GM12878 (cell line): ENCODE data around the gene ASIC2. TPM values are rescaled to one million over a fixed set of nuclear protein-coding genes. Genes with fewer than 3 reads are reported as not detected.

ENCODE experiments used
- ATAC-seq: fragments of 200-7000 bp; cut with Tn5 transposase; 3 replicates; pipeline ENCODE4 v1.9.1; 2020; ENCODE audit warnings: mild to moderate bottlenecking, moderate library complexity
- BruUV-seq: library from RNA; stranded (reverse); fragments of 400-500 nt; replicated peaks from 2 replicates; lab custom pipeline; 2021; lab: Mats Ljungman, UMichigan
- CTCF ChIA-PET: fragments of 300-600 bp; sonication (Branson Sonifier 250); formaldehyde crosslinking; extraction: SDS; loops from one replicate; lab custom pipeline; 2021; ENCODE audit warnings: inconsistent platforms; lab: Yijun Ruan, JAX
- POLR2A ChIA-PET: fragments of 350-600 bp; formaldehyde crosslinking; extraction: SDS; loops from one replicate; lab custom pipeline; 2021; ENCODE audit warnings: inconsistent platforms; lab: Charles Lee
- RAD21 ChIA-PET: fragments of 300-600 bp; sonication (Branson Sonifier 250); formaldehyde crosslinking; loops from one replicate; lab custom pipeline; 2023; ENCODE audit warnings: antibody characterized with exemption; ENCODE audit not compliant: unreplicated experiment; lab: Charles Lee
- SMC1A ChIA-PET: fragments of 300-600 bp; sonication (Branson Sonifier 250); formaldehyde crosslinking; loops from one replicate; lab custom pipeline; 2023; ENCODE audit not compliant: unreplicated experiment, uncharacterized antibody; lab: Charles Lee
- DNase-seq: peaks from one replicate; pipeline ENCODE4 v3.0.0-alpha.2; 2011; ENCODE audit warnings: low read depth, low spot score
- FAIRE-seq: peaks from 3 replicates; lab custom pipeline; 2011; peaks lifted over from hg19 to GRCh38; lab: Jason Lieb, UNC
- H2AFZ ChIP-seq: 2 replicates; pipeline ENCODE4 v1.6.0; 2011; ENCODE audit warnings: low read depth, low read length, control low read depth; ENCODE audit not compliant: control insufficient read depth
- H3K27ac ChIP-seq: 2 replicates; pipeline ENCODE4 v1.5.1; 2011; ENCODE audit warnings: control low read depth; ENCODE audit not compliant: control insufficient read depth, insufficient read depth
- H3K27me3 ChIP-seq, 2 experiments: replicated peaks in 1 of 2; 2 replicates each; pipeline versions ENCODE4 v1.6.0 to v1.6.1; 2011; ENCODE audit warnings: low read length in 1 of 2; ENCODE audit not compliant: control insufficient read depth in 2 of 2, insufficient read depth in 2 of 2
- H3K36me3 ChIP-seq, 2 experiments: 2 replicates each; pipeline ENCODE4 v1.5.1; 2011; ENCODE audit warnings: low read length in 1 of 2; ENCODE audit not compliant: control insufficient read depth in 2 of 2, insufficient read depth in 2 of 2
- H3K4me1 ChIP-seq: 2 replicates; pipeline ENCODE4 v1.6.1; 2011; ENCODE audit warnings: mild to moderate bottlenecking, low read length, moderate library complexity, mixed read lengths; ENCODE audit not compliant: control insufficient read depth, insufficient read depth
- H3K4me2 ChIP-seq: 2 replicates; pipeline ENCODE4 v1.6.0; 2011; ENCODE audit warnings: control low read depth; ENCODE audit not compliant: control insufficient read depth, insufficient read depth
- H3K4me3 ChIP-seq: fragments of 200-600 bp; sonication (generic); 2 replicates; pipeline ENCODE4 v1.5.1; 2016
- H3K79me2 ChIP-seq: 2 replicates; pipeline ENCODE4 v1.6.0; 2011; ENCODE audit warnings: low read length; ENCODE audit not compliant: control insufficient read depth, insufficient read depth
- H3K9ac ChIP-seq: 2 replicates; pipeline ENCODE4 v1.8.0; 2011; ENCODE audit warnings: low read length, control low read depth, mixed read lengths; ENCODE audit not compliant: control insufficient read depth, insufficient read depth
- H3K9me3 ChIP-seq: replicated peaks from 3 replicates; pipeline ENCODE4 v1.5.1; 2011; ENCODE audit warnings: mild to moderate bottlenecking, low read length; ENCODE audit not compliant: control insufficient read depth, insufficient read depth
- H4K20me1 ChIP-seq: 2 replicates; pipeline ENCODE4 v1.6.0; 2011; ENCODE audit not compliant: control insufficient read depth, insufficient read depth
- BACH1 ChIP-seq: fragments of 450-650 bp; IDR thresholded peaks from 2 replicates; pipeline ENCODE4 v1.6.1; 2017; ENCODE audit warnings: mild to moderate bottlenecking, borderline replicate concordance
- FOXM1 ChIP-seq: IDR thresholded peaks from 2 replicates; pipeline ENCODE4 v1.6.1; 2012; ENCODE audit warnings: low read depth, mild to moderate bottlenecking, inconsistent platforms, low read length, moderate library complexity
- NR2F1 ChIP-seq: fragments of 450-650 bp; conservative IDR thresholded peaks from 2 replicates; pipeline ENCODE4 v1.6.1; 2017; ENCODE audit warnings: mild to moderate bottlenecking
- RELA ChIP-seq: fragments of 450-650 bp; IDR thresholded peaks from 2 replicates; pipeline ENCODE4 v1.8.0; 2014; ENCODE audit warnings: borderline replicate concordance; ENCODE audit not compliant: partially characterized antibody
- SMAD1 ChIP-seq: fragments of 450-650 bp; IDR thresholded peaks from 2 replicates; pipeline ENCODE4 v1.6.1; 2018; ENCODE audit warnings: mild to moderate bottlenecking, low read depth; ENCODE audit not compliant: partially characterized antibody
- SREBF1 ChIP-seq: IDR thresholded peaks from 2 replicates; pipeline ENCODE4 v1.6.1; 2012; ENCODE audit warnings: mild to moderate bottlenecking, low read length
- TCF12 ChIP-seq: IDR thresholded peaks from 2 replicates; pipeline ENCODE4 v1.6.1; 2011; ENCODE audit warnings: low read depth, mild to moderate bottlenecking, low read length
- ZZZ3 ChIP-seq: IDR thresholded peaks from 2 replicates; pipeline ENCODE4 v1.6.1; 2011; ENCODE audit warnings: low read depth; ENCODE audit not compliant: control insufficient read depth, insufficient read length
- WGBS: methylation state at CpG from one replicate; pipeline ENCODE4 v1.1.6; 2016; ENCODE audit warnings: low lambda C conversion rate; ENCODE audit not compliant: insufficient replicate concordance, insufficient coverage; ENCODE audit errors: missing lambda C conversion rate; 5-methylcytosine and 5-hydroxymethylcytosine counted together
- in situ Hi-C: fragments of 300-500 bp; cut with MboI; formaldehyde crosslinking; loops from 9 replicates; pipeline ENCODE4 v1.14.3; 2018; ENCODE audit warnings: mixed read lengths
- intact Hi-C: fragments of 100-400 bp; cut with micrococcal nuclease; formaldehyde crosslinking; loops from one replicate; pipeline ENCODE4 v1.14.2; 2022; ENCODE audit not compliant: unreplicated experiment
- polyA plus RNA-seq, 11 experiments: library from polyadenylated mRNA; depleted of rRNA in 4 of 11; unstranded in 6 of 11; stranded (reverse) in 5 of 11; fragments of >200 nt; fragmentation: Nextera tagmentation in 4 of 11; fragmentation: Illumina TruSeq in 1 of 11; extraction: Ambion mirVana in 4 of 11; extraction: Trizol in 1 of 11; gene quantifications; 1 replicate in 1 of 11; 2 replicates in 10 of 11; pipeline versions ENCODE4 v1.2.1 to v1.2.3, GENCODE V29; 2011 to 2016; ENCODE audit warnings: inconsistent platforms in 2 of 11, missing spikeins in 2 of 11, low read depth in 1 of 11
- total RNA-seq, 4 experiments: library from RNA; depleted of rRNA in 3 of 4; stranded (reverse); fragments of >200 nt in 3 of 4; fragmentation: Illumina TruSeq in 1 of 4; extraction: Trizol in 1 of 4; gene quantifications; 2 replicates each; pipeline versions ENCODE4 v1.2.1 to v1.2.3, GENCODE V29; 2013 to 2021
- TF ChIP-seq, protein P1 (sequence below): fragments of 450-650 bp; IDR thresholded peaks from 2 replicates; pipeline ENCODE4 v1.6.1; 2017; ENCODE audit warnings: mild to moderate bottlenecking

Gene ASIC2
- total and polyA plus RNA-seq, 10 of the 15 experiments (the other 5 are each of a cell fraction or from before 2014, with no cell fraction given), result not detected

DNA sequence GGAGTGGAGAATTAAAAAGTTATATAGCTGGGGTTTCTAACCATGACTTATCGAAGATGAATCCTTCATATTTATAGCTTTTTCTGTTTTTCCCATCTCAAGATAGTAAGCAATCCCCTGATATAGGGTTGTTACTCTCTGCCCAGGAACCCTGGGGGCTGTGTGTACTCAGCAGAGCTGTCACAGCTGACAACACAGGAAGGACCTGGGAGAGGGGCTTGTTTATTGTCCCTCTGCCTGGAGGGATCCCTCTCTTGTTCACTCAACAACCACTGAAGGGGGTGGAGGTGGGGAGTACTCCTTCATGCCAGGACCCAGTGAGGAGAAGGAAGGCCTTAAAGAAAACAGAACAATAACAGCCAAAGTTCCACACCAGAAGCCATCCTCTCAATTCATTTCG, 19.8 kb downstream of the ASIC2 start:
- SMC1A ChIA-PET, result no interaction called here
- no peaks in the 10 kb centered on the region for H3K27me3 ChIP-seq
- RAD21 ChIA-PET, result no interaction called here
- ATAC-seq, result no peak
- in situ Hi-C loops, result no loop called here
- H3K9ac ChIP-seq, result no peak overlapping the region
- H3K36me3 ChIP-seq, result no peaks in the 10 kb centered on the region
- intact Hi-C loops, result no loop called here
- no peak for FAIRE-seq
- H3K4me2 ChIP-seq, result no peak overlapping the region
- CTCF ChIA-PET, result no interaction called here
- no peaks in the 10 kb centered on the region for H3K9me3 ChIP-seq
- no peaks in the 10 kb centered on the region for H3K4me1 ChIP-seq
- no peak overlapping the region for H3K27ac ChIP-seq
- H3K79me2 ChIP-seq, result no peaks in the 10 kb centered on the region
- POLR2A ChIA-PET, result no interaction called here
- H2AFZ ChIP-seq, result no peak overlapping the region
- H3K4me3 ChIP-seq, result no peak overlapping the region
- DNase-seq, result no peak
- H4K20me1 ChIP-seq, result no peaks in the 10 kb centered on the region
- 0% methylated on average over 2 of the region's 2 CpGs for WGBS
- TF ChIP-seq, protein P1, sequence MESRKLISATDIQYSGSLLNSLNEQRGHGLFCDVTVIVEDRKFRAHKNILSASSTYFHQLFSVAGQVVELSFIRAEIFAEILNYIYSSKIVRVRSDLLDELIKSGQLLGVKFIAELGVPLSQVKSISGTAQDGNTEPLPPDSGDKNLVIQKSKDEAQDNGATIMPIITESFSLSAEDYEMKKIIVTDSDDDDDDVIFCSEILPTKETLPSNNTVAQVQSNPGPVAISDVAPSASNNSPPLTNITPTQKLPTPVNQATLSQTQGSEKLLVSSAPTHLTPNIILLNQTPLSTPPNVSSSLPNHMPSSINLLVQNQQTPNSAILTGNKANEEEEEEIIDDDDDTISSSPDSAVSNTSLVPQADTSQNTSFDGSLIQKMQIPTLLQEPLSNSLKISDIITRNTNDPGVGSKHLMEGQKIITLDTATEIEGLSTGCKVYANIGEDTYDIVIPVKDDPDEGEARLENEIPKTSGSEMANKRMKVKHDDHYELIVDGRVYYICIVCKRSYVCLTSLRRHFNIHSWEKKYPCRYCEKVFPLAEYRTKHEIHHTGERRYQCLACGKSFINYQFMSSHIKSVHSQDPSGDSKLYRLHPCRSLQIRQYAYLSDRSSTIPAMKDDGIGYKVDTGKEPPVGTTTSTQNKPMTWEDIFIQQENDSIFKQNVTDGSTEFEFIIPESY, result no peak
- no peak for TF ChIP-seq ZZZ3
- TF ChIP-seq NR2F1, result no peak
- TF ChIP-seq FOXM1, result no peak
- no peak for TF ChIP-seq BACH1
- TF ChIP-seq SREBF1, result no peak
- no peak for TF ChIP-seq RELA
- TF ChIP-seq SMAD1, result no peak
- TF ChIP-seq TCF12, result no peak
- BruUV-seq, result no TSS peak
